ENCODE measurements around the gene STK39.

The STK39 gene

GRCh38 chr2:167962436-167963226 is 284.8 kb downstream of the STK39 start:
- no peak for DNase-seq (ENCODE audit: low read depth)
- no peak overlapping the region for H3K4me3 ChIP-seq (ENCODE audit: low read length)
- TF ChIP-seq CTCF (IDR thresholded peaks at IDR 0.05; ENCODE audit: insufficient read depth, low read depth, low read length, missing control alignments): no peak

GRCh38 chr2:167961536-167962048 is 285.8 kb downstream of the STK39 start:
- DNase-seq (ENCODE audit: low read depth): no peak
- no peak for TF ChIP-seq CTCF (IDR thresholded peaks at IDR 0.05; ENCODE audit: insufficient read depth, low read depth, low read length, missing control alignments)
- H3K4me3 ChIP-seq (ENCODE audit: low read length): no peak overlapping the region

- no peak for TF ChIP-seq CTCF (IDR thresholded peaks at IDR 0.05; ENCODE audit: insufficient read depth, low read depth, low read length, missing control alignments)
- DNase-seq (ENCODE audit: low read depth): no peak
- no peak overlapping the region for H3K4me3 ChIP-seq (ENCODE audit: low read length)
These were observed 287.2 kb downstream of the STK39 start for GRCh38 chr2:167960089-167960747.

GRCh38 chr2:167957662-167958061 is 289.7 kb downstream of the STK39 start:
- DNase-seq (ENCODE audit: low read depth): no peak
- no peak for TF ChIP-seq CTCF (IDR thresholded peaks at IDR 0.05; ENCODE audit: insufficient read depth, low read depth, low read length, missing control alignments)
- no peak overlapping the region for H3K4me3 ChIP-seq (ENCODE audit: low read length)

- DNase-seq (ENCODE audit: low read depth): no peak
- TF ChIP-seq CTCF (IDR thresholded peaks at IDR 0.05; ENCODE audit: insufficient read depth, low read depth, low read length, missing control alignments): no peak
- no peak overlapping the region for H3K4me3 ChIP-seq (ENCODE audit: low read length)
These were observed 292.0 kb downstream of the STK39 start for GRCh38 chr2:167955264-167955906.

- TF ChIP-seq CTCF (IDR thresholded peaks at IDR 0.05; ENCODE audit: insufficient read depth, low read depth, low read length, missing control alignments): no peak
- peak; percentile 16 for DNase-seq (ENCODE audit: low read depth)
- H3K4me3 ChIP-seq (ENCODE audit: low read length): no peak overlapping the region
These were observed 292.9 kb downstream of the STK39 start for GRCh38 chr2:167954495-167954894.

Data from epithelial cell of esophagus (primary cell).